Neural cell (in vitro differentiated cells): ENCODE measurements around the gene CD4. TPM values are rescaled to one million over a fixed set of nuclear protein-coding genes. Genes with fewer than 3 reads are reported as not detected.

Experiments used
- H2AFZ ChIP-seq: fragments of 200-600, 300-800 bp; sonication (generic), shearing (Covaris generic); 2 replicates; pipeline ENCODE4 v1.6.0; 2014; ENCODE audit warnings: low read depth, mild to moderate bottlenecking, antibody characterized with exemption, low read length, moderate library complexity
- H3F3A ChIP-seq: fragments of 200-600 bp; shearing (Covaris generic); 2 replicates; pipeline ENCODE4 v1.6.1; 2016; ENCODE audit warnings: mild to moderate bottlenecking, moderate library complexity, mixed read lengths, antibody characterized with exemption, low read length; ENCODE audit not compliant: insufficient read depth, poor library complexity, severe bottlenecking
- H3K27ac ChIP-seq: fragments of 200-600, 300-800 bp; sonication (generic), shearing (Covaris generic); 2 replicates; pipeline ENCODE4 v1.5.1; 2014; ENCODE audit warnings: mild to moderate bottlenecking, low read length, moderate library complexity
- H3K27me3 ChIP-seq: fragments of 300-800, 200-600 bp; sonication (generic), shearing (Covaris generic); 2 replicates; pipeline ENCODE4 v1.6.0; 2014; ENCODE audit warnings: mild to moderate bottlenecking, low read depth, low read length, moderate library complexity; ENCODE audit not compliant: insufficient read depth
- H3K36me3 ChIP-seq: fragments of 300-800, 200-600 bp; sonication (generic), shearing (Covaris generic); 2 replicates; pipeline ENCODE4 v1.5.1; 2014; ENCODE audit warnings: mild to moderate bottlenecking, antibody characterized with exemption, low read length, moderate library complexity; ENCODE audit not compliant: insufficient read depth
- H3K4me2 ChIP-seq: fragments of 300-800, 200-600 bp; sonication (generic), shearing (Covaris generic); 2 replicates; pipeline ENCODE4 v1.6.0; 2014; ENCODE audit warnings: mild to moderate bottlenecking, low read length
- H3K4me3 ChIP-seq: fragments of 300-800, 200-600 bp; sonication (generic), shearing (Covaris generic); 2 replicates; pipeline ENCODE4 v1.5.1; 2014; ENCODE audit warnings: mild to moderate bottlenecking, low read length, moderate library complexity
- H3K79me2 ChIP-seq: fragments of 200-600 bp; shearing (Covaris generic); replicated peaks from 2 replicates; pipeline ENCODE4 v1.6.0; 2014; ENCODE audit warnings: mild to moderate bottlenecking, low read length, moderate library complexity; ENCODE audit not compliant: insufficient read depth
- H3K9ac ChIP-seq: fragments of 300-800, 200-600 bp; sonication (generic), shearing (Covaris generic); 2 replicates; pipeline ENCODE4 v1.6.1; 2016; ENCODE audit warnings: mild to moderate bottlenecking, low read length, mixed read lengths
- H3K9me2 ChIP-seq: fragments of 200-600 bp; shearing (Covaris generic); 2 replicates; pipeline ENCODE4 v1.6.1; 2016; ENCODE audit warnings: mild to moderate bottlenecking, low read length, mixed read lengths; ENCODE audit not compliant: insufficient read depth
- H3K9me3 ChIP-seq: fragments of 200-600, 300-800 bp; sonication (generic), shearing (Covaris generic); 2 replicates; pipeline ENCODE4 v1.6.1; 2016; ENCODE audit warnings: mild to moderate bottlenecking, mixed run types, low read length, moderate library complexity, mixed read lengths
- H4K20me1 ChIP-seq: fragments of 200-600 bp; shearing (Covaris generic); 2 replicates; pipeline ENCODE4 v1.6.1; 2016; ENCODE audit warnings: mild to moderate bottlenecking, mixed run types; ENCODE audit not compliant: insufficient read depth
- CTCF ChIP-seq: fragments of 450-650 bp; IDR thresholded peaks from 2 replicates; pipeline ENCODE4 v1.5.1; 2014; ENCODE audit warnings: antibody characterized with exemption, mild to moderate bottlenecking, moderate library complexity; ENCODE audit not compliant: poor library complexity, severe bottlenecking
- EP300 ChIP-seq: fragments of 450-650 bp; conservative IDR thresholded peaks from 2 replicates; pipeline ENCODE4 v1.6.1; 2014; ENCODE audit warnings: antibody characterized with exemption, mild to moderate bottlenecking, moderate library complexity; ENCODE audit not compliant: poor library complexity, severe bottlenecking
- EZH2 ChIP-seq: fragments of 200-600, 300-800 bp; shearing (Covaris generic), sonication (generic); IDR thresholded peaks from 2 replicates; pipeline ENCODE4 v1.6.1; 2014; ENCODE audit warnings: antibody characterized with exemption, low read length, borderline replicate concordance, mild to moderate bottlenecking; ENCODE audit not compliant: insufficient read depth, poor library complexity, severe bottlenecking
- MXI1 ChIP-seq: fragments of 450-650 bp; conservative IDR thresholded peaks from 2 replicates; pipeline ENCODE4 v1.6.1; 2014; ENCODE audit warnings: antibody characterized with exemption, mild to moderate bottlenecking; ENCODE audit not compliant: poor library complexity, severe bottlenecking
- POLR2AphosphoS5 ChIP-seq: IDR thresholded peaks from 2 replicates; pipeline ENCODE4 v1.6.1; 2012
- RAD21 ChIP-seq: fragments of 450-650 bp; conservative IDR thresholded peaks from 2 replicates; pipeline ENCODE4 v1.6.1; 2014; ENCODE audit warnings: antibody characterized with exemption, mild to moderate bottlenecking, moderate library complexity
- REST ChIP-seq: IDR thresholded peaks from 2 replicates; pipeline ENCODE4 v1.6.1; 2012; ENCODE audit warnings: borderline replicate concordance
- SMC3 ChIP-seq: fragments of 450-650 bp; conservative IDR thresholded peaks from 2 replicates; pipeline ENCODE4 v1.6.1; 2014; ENCODE audit warnings: antibody characterized with exemption, mild to moderate bottlenecking, moderate library complexity; ENCODE audit not compliant: poor library complexity
- TAF1 ChIP-seq: IDR thresholded peaks from 2 replicates; pipeline ENCODE4 v1.6.1; 2012; ENCODE audit warnings: low read depth
- polyA plus RNA-seq: library from polyadenylated mRNA; depleted of rRNA; stranded (reverse); fragments of >200 nt; gene quantifications from 2 replicates; pipeline ENCODE4 v1.2.3, GENCODE V29; 2014

CD4 gene
- polyA plus RNA-seq, 1 donor from 2014 or later = not detected

- H3K4me3 ChIP-seq = no peak overlapping the region
- no peak overlapping the region for H3K9ac ChIP-seq
- no peaks in the 10 kb centered on the region for H3K27me3 ChIP-seq
- no peak overlapping the region for H2AFZ ChIP-seq
- no peaks in the 10 kb centered on the region for H3K9me3 ChIP-seq
- no peaks in the 10 kb centered on the region for H3K79me2 ChIP-seq
- H3K4me2 ChIP-seq = no peak overlapping the region
- H3K36me3 ChIP-seq = no peaks in the 10 kb centered on the region
- H3K27ac ChIP-seq = no peak overlapping the region
- H3F3A ChIP-seq = no peaks in the 10 kb centered on the region
- H4K20me1 ChIP-seq = no peaks in the 10 kb centered on the region
- no peaks in the 10 kb centered on the region for H3K9me2 ChIP-seq
- TF ChIP-seq CTCF (no peak), SMC3 (no peak), POLR2AphosphoS5 (no peak), RAD21 (no peak), EZH2 (no peak), TAF1 (no peak), EP300 (no peak), MXI1 (no peak), REST (no peak)
These were observed 21.4 kb downstream of the CD4 start for GRCh38 chr12:6810758-6811157.

- Histone ChIP-seq H3K27ac (no peak overlapping the region), H2AFZ (no peak overlapping the region), H3K27me3 (no peaks in the 10 kb centered on the region), H3K9ac (no peak overlapping the region), H3K36me3 (no peaks in the 10 kb centered on the region), H3K9me3 (no peaks in the 10 kb centered on the region), H3K79me2 (no peaks in the 10 kb centered on the region), H3K4me3 (no peak overlapping the region), H3F3A (no peaks in the 10 kb centered on the region), H3K9me2 (no peaks in the 10 kb centered on the region), H3K4me2 (no peak overlapping the region), H4K20me1 (no peaks in the 10 kb centered on the region)
- TF ChIP-seq TAF1 (no peak), RAD21 (no peak), REST (no peak), EZH2 (no peak), MXI1 (no peak), EP300 (no peak), SMC3 (no peak), POLR2AphosphoS5 (no peak), CTCF (no peak)
These were observed 24.0 kb downstream of the CD4 start for GRCh38 chr12:6813363-6813762.
